ENCODE data around the gene C20orf173.
A peak's percentile ranks its signal among the peaks of the same experiment; 100 is the strongest.

Gene C20orf173

GRCh38 chr20:35490736-35491181 is 38.7 kb downstream of the C20orf173 start:
- TF ChIP-seq CTCF (IDR thresholded peaks at IDR 0.05; ENCODE audit: low read depth, low read length, missing control alignments): no peak
- DNase-seq (ENCODE audit: extremely low read depth, low read depth): no peak
- H3K4me3 ChIP-seq (replicated peaks; ENCODE audit: low read depth, low read length): no peak overlapping the region

- no peak for DNase-seq (ENCODE audit: extremely low read depth, low read depth)
- no peak overlapping the region for H3K4me3 ChIP-seq (replicated peaks; ENCODE audit: low read depth, low read length)
- TF ChIP-seq CTCF (IDR thresholded peaks at IDR 0.05; ENCODE audit: low read depth, low read length, missing control alignments): no peak
Observed at GRCh38 chr20:35489717-35490116, 39.7 kb downstream of the C20orf173 start.

- no peak for TF ChIP-seq CTCF (IDR thresholded peaks at IDR 0.05; ENCODE audit: low read depth, low read length, missing control alignments)
- no peak overlapping the region for H3K4me3 ChIP-seq (replicated peaks; ENCODE audit: low read depth, low read length)
- no peak for DNase-seq (ENCODE audit: extremely low read depth, low read depth)
Observed at GRCh38 chr20:35487479-35487878, 42.0 kb downstream of the C20orf173 start.

GRCh38 chr20:35479798-35480197 is 49.7 kb downstream of the C20orf173 start:
- no peak overlapping the region for H3K4me3 ChIP-seq (replicated peaks; ENCODE audit: low read depth, low read length)
- no peak for DNase-seq (ENCODE audit: extremely low read depth, low read depth)
- no peak for TF ChIP-seq CTCF (IDR thresholded peaks at IDR 0.05; ENCODE audit: low read depth, low read length, missing control alignments)

- H3K4me3 ChIP-seq (replicated peaks; ENCODE audit: low read depth, low read length): no peak overlapping the region
- peak; percentile 13 for TF ChIP-seq CTCF (IDR thresholded peaks at IDR 0.05; ENCODE audit: low read depth, low read length, missing control alignments)
- DNase-seq (ENCODE audit: extremely low read depth, low read depth): no peak
Observed at GRCh38 chr20:35478804-35479472, 50.5 kb downstream of the C20orf173 start.
